Urothelium cell line (cell line): Measurements from ENCODE around the gene FGD2.
"Not testable (repeated sequence)": the region's sequence is repeated elsewhere in the genome, so short reads cannot be mapped to it uniquely, and the experiment has no call there.

Experiments
- DNase-seq: peaks from one replicate; pipeline ENCODE4 v3.0.0; 2011; ENCODE audit warnings: low spot score, mixed read lengths
- FAIRE-seq: peaks from 2 replicates; lab custom pipeline; 2011; peaks lifted over from hg19 to GRCh38; lab: Jason Lieb, UNC

The FGD2 gene

DNA sequence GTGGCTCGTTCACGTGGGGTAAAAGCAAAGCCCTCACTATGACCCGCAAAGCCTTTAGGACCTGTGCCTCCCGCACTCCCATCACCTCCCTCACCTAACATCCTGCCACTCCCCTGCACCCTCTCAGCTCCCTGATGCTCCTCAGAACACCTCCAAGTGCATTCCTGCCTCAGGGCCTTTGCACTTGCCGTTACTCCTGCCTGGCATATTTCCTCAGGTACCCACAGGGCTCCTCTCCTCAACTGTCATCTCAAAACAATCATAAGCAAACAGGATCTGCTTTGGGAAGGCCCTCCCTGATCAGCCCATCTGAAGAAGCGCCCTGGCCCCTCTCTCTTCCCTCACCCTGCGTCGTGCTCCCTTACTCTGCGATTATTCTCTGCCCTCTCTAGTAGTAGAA lies 49.1 kb downstream of the FGD2 start:
- DNase-seq (no peak), FAIRE-seq (no peak)

DNA sequence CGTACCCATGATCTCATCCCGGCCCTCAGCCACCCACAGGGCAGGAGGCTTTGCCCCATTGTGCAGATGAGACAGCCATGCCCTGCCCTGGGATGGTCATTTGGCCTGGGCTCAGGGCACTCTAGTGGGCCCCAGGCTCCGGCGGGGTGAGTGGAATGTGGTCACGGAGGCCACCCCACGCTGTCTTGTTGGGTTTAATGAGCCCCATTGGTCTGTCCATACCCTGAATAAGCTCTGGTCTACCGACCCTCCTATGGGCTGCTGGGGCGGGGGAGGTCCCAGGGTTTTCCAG lies 50.6 kb downstream of the FGD2 start:
- DNase-seq = no peak
- FAIRE-seq = no peak

DNA sequence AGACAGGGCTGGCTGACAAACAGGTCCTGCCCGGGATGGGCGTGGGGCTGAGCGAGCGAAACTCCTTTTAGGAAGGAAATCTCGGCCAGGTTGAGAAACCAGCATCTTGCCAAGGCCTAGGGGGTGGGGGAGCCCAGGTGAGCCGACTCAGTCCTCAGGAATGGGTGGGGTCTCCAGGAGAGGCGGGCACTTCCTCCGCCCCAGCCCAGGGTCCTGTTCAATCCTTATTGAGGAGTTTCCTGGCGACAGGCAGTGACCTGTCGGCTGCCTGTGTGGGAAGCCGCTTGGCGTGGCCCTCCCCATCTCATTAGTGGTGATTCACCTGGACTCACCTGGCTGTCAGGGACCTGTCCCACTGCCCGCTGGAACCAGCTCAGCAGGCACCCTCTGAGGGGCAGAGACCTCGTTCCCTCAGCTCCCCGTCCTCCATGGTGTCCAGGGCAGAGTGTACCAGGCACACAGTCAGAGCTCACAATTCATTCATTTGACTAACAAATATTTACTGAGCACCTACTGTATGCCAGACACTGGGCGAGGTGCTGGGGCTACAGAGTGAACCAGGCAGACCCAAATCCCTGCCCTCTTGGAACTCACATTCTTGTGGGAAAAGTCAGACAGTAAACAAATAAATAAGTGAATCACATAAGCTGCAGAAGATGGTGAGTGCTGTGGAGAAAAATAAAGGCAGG lies 51.1 kb downstream of the FGD2 start:
- FAIRE-seq (no peak), DNase-seq (peak; percentile 55)

DNA sequence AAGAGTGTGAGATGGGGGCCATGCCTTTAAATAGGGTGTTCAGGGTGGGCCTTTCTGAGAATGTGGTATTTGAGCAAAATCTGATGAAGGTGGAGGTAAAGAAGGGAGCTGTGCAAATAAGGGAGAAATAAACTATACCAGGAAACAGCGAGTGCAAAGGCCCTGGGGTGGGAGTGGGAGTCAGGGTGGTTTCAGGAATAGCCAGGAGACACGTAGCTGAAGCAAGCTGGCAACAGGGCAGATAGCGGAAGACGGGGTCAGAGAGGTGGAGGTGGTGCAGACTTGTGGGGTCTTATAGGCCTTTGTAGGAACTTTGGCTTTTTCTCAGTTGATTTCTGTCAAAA lies 51.6 kb downstream of the FGD2 start:
- FAIRE-seq (no peak), DNase-seq (no peak)

DNA sequence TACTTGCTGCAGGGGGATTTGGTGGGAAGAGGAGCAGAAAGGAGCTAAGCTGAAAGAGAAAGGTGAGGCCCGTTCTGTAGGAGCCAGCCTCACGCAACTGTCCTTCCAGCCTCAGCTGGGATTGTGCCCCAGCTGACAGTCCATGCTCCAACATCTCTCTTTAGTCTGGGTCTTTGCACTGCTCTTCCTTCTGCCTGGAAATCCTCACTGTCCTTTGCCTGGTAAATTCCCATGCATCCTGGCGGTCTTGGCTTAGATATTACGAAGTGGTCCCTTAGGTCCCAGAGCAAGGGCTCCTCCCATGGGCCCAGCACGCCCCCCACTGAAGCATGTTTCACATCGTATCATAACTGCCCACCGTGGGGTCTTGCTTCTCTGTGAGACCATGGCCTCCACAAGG lies 52.2 kb downstream of the FGD2 start:
- FAIRE-seq (no peak), DNase-seq (no peak)

DNA sequence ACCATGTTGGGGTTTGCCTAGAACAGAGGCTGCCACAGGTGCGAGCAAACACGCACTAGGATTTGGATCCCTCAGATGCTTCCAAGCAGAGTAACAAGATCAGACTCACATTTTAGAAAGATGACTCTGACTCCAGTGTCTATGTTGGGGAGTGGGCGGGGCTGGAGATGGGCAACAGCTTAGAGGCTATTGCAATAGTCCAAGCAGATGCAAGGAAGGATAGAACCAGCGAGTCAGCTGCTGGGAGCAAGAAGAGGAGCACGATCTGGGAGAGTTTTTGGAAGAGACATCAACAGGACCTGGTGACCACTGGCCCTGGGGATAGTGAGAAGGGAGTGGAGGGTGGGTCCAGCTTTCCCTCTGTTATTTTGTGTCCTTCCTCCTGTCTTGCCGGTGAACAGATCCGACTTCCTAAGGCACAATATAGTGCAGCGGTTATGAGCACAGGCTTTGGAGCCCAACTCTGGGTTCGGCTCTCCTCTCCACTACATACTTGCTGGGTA lies 52.7 kb downstream of the FGD2 start:
- FAIRE-seq (no peak), DNase-seq (no peak)

DNA sequence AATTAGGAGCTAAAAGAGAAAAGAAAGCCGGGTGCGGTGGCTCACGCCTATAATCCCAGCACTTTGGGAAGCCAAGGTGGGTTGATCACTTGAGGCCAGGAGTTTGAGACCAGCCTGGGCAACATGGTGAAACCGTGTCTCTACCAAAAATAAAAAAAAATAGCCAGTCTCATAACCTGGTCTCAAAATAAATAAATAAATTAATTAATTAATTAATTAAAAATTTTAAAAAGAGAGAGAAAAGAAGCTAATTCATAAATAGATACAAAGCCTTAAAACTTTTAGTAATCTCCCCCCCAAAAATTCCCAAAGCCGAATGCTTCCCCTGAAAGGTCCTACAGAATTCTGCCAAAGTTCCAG lies 53.5 kb downstream of the FGD2 start:
- not testable (repeated sequence) for DNase-seq, FAIRE-seq

DNA sequence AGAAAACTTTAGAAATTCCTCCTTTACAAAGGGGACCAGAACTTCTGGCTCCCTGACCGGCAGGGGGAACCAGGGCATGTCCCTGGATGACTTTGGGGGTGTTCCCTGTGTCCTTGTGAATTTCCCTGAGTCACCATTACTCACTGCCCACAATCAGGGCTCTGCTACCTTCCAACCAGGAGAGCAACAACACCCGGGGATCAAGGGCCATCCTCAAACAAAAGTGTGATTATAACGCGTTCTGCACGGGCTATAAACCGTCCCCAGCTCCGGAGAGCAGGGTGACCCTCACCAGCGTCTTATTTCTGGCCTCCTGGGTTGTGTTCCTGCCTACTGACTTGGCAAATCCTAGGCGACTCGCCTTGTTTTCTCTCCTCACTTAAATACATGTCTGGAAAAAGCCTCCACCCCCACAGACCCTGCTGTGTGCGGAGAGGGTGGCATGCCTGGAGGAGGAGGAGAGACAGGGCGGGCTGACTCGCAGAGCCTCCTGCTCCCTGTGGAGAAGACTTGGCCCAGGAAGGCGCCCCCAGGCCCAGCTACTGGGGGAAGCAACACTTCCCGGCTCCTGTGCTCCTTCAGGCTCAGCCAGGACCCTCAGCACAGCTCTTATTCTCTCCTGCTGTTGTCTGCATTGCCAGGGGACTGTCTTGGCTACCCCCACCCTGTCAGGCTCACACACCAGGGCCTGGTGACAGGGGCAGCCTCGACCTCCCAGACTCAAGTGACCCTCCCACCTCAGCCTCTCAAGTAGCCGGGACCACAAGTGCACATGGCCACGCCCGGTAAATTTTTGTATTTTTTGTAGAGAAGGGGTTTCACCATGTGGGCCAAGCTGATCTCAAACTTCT lies 54.1 kb downstream of the FGD2 start:
- no peak for FAIRE-seq
- peak; percentile 93 for DNase-seq

DNA sequence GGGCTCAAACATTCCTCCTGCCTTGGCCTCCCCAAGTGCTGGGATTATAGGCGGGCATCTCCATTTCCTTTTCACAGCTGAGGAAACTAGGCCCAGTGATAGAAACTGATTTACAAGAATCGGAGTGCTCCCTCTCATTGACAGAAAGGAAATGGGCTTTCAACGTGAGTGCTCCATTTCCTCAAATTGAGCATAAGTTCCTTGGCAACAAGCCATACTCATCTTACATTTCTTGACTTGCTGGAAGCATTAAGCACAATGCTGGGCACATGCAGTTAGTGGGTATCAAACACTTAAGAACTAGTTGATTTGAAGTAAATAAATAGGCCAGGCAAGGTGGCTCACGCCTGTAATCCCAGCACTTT lies 54.7 kb downstream of the FGD2 start:
- FAIRE-seq (no peak), DNase-seq (no peak)

DNA sequence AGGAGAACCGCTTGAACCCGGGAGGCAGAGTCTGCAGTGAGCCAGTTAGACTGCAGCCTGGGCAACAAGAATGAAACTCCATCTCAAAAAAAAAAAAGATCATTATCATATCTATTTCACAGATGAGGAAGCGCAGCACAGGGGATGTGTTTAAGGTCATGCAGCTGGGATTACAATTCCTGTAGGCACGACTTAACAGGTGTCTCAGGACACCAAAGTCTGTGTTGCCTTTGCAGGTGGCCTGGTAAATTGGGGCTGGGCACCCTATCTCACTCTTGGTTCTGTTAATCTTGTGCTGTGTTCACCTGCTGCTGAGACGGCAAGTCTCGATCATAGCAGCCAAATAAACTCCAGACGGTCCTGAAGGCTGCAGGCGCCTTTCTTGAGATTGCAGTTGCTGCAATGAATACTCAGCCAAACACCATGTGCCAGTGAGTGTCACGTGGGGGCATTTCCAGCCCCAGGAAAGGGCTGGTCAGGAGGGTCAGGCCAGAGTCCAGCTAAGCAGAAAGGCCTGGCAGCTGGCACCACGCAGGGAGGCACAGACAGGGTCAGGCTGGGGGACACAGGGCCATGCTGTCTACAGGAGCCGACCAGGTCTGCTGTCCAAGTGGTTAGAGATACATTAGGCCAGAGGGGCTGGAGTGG lies 55.8 kb downstream of the FGD2 start:
- no peak for FAIRE-seq

DNA sequence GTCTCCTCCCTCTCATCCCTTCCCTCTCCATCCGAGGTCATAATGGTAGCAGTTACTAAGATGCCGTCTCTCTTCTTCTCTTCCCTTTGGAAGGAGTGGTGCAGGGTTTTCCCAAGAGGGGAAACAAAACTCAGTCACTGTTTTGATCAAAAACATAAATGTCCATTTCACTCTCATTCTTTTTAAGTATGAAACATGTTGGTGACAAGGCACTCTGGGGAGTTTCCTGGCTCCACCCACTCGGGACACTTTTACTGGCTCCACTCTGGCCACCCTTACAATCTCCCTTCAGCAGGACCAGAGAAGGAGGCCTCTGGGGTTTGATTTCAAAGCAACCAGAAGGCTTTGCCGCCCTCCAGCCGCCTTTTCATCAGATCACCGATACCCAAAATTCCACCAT lies 57.0 kb downstream of the FGD2 start:
- DNase-seq (no peak), FAIRE-seq (no peak)

More for the DNA sequence above, 55.8 kb downstream of the FGD2 start:
- DNase-seq = no peak

DNA sequence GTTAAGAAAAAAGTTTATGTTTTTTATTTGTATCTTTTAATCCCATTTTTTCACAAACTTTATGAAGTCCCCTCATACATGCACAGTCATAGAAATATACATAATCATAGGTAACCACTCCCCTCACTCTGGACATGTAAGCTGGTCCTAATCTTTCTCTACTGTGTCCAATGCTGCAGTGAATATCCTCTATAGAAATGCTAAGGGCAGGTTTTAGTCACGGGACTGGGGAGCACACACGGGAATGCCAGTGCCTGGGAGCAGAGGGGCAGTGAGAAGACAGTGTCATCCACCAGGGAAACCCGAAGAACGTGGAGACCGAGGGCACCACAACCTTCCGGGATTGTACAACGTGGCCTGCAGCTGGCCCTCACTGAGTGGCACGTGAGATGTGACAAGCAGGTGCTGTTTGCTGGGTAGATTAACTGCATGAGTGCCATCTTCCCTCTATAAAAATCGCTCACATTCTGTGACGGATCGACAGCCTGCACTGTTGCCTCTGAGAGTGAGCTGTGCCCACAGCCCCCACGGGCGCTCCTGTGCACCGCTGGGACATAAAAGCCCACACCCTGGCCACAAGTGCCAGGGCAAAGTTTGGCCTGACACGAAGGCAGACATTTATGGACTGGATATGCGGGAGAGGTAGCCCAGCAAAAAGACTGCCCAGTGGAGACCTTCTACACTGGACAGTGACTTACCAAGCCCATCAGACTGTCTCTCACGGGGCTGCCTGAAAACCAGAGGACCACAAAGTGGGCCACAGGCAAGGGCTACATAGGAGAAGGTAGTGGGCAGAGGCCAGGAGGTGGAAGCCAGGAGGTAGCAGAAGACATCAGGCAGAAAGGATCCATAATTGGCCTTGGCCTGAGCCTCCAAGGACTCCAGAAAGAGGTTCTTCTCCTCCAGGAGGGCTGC lies 63.2 kb downstream of the FGD2 start:
- DNase-seq (no peak), FAIRE-seq (no peak)

DNA sequence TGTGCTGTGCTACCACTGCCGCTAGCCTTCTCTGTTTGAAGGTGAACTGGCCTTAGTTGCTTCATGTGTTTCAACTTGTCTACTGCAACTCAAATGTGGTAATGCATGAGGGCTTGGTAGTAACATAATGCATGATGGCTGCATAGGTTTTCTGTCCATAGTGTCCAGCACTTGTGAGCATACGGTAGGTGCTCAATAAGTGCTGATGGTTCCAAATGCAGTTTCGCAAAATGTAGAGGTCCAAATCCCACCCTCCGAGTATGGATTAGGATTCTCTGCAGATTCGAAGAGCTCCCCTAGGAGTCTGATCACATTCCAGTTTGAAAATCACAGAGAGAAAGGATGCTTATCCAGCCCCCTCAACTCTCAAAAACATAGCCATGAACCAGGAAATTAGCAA lies 64.2 kb downstream of the FGD2 start:
- DNase-seq = no peak
- no peak for FAIRE-seq

DNA sequence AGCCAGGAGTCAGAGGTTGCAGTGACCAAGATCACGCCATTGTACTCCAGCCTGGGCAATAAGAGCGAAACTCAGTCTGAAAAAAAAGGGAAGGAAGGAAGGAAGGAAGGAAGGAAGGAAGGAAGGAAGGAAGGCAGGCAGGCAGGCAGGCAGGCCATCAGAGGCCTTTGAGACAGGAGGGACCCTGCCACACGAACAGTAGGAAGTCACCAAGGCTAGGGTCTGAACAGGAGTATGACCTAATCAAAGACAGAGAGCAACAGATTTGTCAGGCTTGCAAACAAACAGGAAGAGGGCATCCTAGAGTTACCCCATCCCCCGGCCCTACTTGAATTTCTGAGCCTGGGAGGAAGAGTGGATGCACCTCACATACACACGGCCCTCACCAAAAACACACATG lies 67.1 kb downstream of the FGD2 start:
- FAIRE-seq = no peak
- no peak for DNase-seq

DNA sequence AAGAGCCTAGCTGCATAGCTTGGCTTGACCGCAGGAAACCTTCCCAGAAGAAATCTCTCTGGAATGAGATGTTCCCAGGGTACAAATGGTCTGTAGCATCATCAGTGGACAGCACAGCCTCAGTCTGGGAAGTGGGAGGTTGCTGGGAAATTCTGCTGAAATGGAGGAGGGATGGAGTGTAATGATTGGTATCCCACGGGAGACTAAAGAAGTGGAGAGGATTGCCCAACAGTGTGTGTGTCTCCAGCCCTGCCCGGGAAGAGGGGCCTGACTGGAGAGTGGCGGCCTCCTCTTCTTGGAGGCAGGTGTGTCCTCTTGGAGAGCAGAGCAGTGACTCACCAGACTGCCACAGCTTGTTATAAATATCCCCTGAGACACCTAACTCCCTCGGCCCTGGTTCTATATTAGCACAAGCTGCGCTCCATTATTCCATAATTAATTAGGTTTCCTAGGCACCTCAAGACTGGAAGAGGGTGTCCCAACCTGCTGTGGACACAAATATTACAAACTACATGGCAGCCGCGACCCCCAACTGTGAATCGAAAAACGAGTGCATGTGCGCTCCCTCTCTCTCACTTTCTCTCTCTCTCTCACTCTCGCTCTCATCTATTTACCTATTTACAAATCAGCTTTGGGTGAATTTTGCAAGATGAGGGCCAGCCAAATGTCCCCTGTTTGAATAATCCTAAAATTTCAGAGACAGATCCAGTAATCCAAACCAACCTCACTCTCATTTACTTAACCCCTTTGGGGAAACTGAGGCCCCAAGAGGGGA lies 68.8 kb downstream of the FGD2 start:
- no peak for FAIRE-seq
- peak; percentile 80 for DNase-seq

DNA sequence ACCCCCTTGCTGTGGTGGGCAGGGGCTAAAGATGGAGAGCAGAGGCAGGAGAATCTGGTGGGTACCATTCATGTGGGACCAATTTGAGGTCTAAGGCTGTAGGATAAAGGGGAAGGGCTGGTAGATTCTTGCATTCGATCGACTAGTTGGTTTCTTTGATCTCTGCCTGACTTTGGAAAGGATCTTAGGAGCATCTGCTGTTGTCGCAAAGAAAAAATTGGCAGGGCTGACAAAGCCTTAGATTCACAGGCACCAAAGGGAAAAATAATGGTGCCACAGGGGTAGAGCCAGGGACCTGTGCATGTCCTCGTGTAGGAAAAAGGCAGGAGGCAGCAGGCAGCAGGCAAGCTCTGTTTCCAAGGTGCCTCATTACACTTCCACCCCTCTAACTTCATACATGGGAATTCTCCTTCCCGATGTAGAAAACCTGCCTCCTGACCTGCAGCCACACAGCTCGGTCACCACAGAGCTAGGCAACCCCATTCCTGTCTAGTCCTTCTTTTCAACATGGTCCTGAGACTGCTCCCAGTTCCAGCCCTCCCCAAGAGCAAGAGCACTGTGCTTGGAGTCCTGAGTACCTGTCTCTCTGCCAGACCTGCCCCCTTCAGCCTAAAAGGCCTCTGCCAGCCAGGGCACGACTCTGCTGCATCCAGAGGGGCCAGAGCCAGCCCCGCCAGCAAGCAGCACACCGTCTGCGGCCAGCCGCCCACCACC lies 71.9 kb downstream of the FGD2 start:
- DNase-seq (no peak), FAIRE-seq (no peak)

DNA sequence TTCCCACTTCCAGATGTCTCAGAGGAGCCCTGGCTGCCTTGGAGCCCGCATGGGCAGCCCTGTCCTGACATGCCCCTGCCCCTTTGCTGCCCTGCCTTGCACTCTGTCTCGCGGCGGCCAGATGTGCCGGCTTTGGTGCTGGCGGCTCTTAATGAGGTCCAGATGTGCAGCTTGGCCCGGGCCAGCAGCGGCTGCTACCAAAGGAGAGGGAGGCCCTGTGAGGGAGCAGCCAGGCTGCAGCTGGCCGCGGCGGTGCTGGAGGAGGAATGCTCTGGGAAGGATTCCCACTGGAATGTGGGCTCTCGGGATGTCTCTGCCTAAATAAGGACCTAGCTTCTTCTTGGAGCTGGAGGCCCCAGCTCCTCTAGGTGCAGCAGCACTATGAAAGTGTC lies 72.4 kb downstream of the FGD2 start:
- DNase-seq = peak; percentile 78
- no peak for FAIRE-seq
